ENCODE results near the gene KIF26B. TPM values are rescaled to one million over a fixed set of nuclear protein-coding genes. Genes with fewer than 3 reads are reported as not detected.
A peak's percentile ranks its signal among the peaks of the same experiment; 100 is the strongest.

KIF26B gene
- polyA plus RNA-seq, 1 of the 3 experiments (the other 2 are of a cell fraction), result 2.6 TPM

- ChIA-PET POLR2A (interaction anchor here (0.6 to 1.4 kb wide), 2 partner anchors 28 to 66 kb away, joined by 3 to 5 read pairs; no protein-coding TSS in a partner anchor), CTCF (interaction anchor here (0.6 to 1.7 kb wide), 6 partner anchors 8 to 421 kb away, joined by 3 to 5 read pairs (median 4); no protein-coding TSS in a partner anchor)
- H3K9ac ChIP-seq, result no peak overlapping the region
- no peaks in the 10 kb centered on the region for H3F3A ChIP-seq (replicated peaks; ENCODE audit: insufficient read depth)
- peak overlapping the region in 1 of 2 experiments; percentile 81; a peak in 2 of 4 replicates for H3K27ac ChIP-seq (ENCODE audit: low read depth in 2 of 2, low read length in 1 of 2)
- H3K36me3 ChIP-seq (replicated peaks in 1 of 2; ENCODE audit: control insufficient read depth in 1 of 2, insufficient read depth in 2 of 2, low read length in 1 of 2), result peaks cover 0 to 29% of the 10 kb centered on the region in 2 experiments
- 89% methylated on average over 21 of the region's 34 CpGs for WGBS (ENCODE audit: low lambda C conversion rate)
- H3K4me2 ChIP-seq, result no peak overlapping the region
- H4K20me1 ChIP-seq (ENCODE audit: insufficient read depth), result no peaks in the 10 kb centered on the region
- DNase-seq, result no peak
- no peaks in the 10 kb centered on the region for H3K9me2 ChIP-seq
- TF ChIP-seq MEF2A (IDR thresholded peaks at IDR 0.05; ENCODE audit: borderline replicate concordance, low read depth) (no peak), REST (IDR thresholded peaks at IDR 0.05; ENCODE audit: low read depth, low read length) (no peak), TEAD4 (IDR thresholded peaks at IDR 0.05; ENCODE audit: borderline replicate concordance, insufficient read depth) (no peak), FOXM1 (IDR thresholded peaks at IDR 0.05; ENCODE audit: low read depth) (no peak), POLR2AphosphoS5 (IDR thresholded peaks at IDR 0.05; ENCODE audit: low read depth, low read length) (no peak), FOXJ3 (CRISPR knock-in tag; IDR thresholded peaks at IDR 0.05) (no peak), JUND (IDR thresholded peaks at IDR 0.05) (no peak), YY1 (IDR thresholded peaks at IDR 0.05; ENCODE audit: low read depth) (no peak), USF1 (IDR thresholded peaks at IDR 0.05; ENCODE audit: borderline replicate concordance, low read depth) (no peak), CTCF (IDR thresholded peaks at IDR 0.05) (no peak), RXRA (IDR thresholded peaks at IDR 0.05; ENCODE audit: borderline replicate concordance, low read depth) (no peak), MXI1 (IDR thresholded peaks at IDR 0.05; ENCODE audit: low read depth, low read length) (no peak), SIN3A (IDR thresholded peaks at IDR 0.05; ENCODE audit: borderline replicate concordance, low read depth, low read length) (no peak), CHD2 (IDR thresholded peaks at IDR 0.05; ENCODE audit: low read length, partially characterized antibody) (no peak), TCF12 (IDR thresholded peaks at IDR 0.05) (no peak)
- H3K27me3 ChIP-seq (ENCODE audit: insufficient read depth), result no peaks in the 10 kb centered on the region
- H3K9me3 ChIP-seq, result no peaks in the 10 kb centered on the region
- no peaks in the 10 kb centered on the region for H3K79me2 ChIP-seq (ENCODE audit: insufficient read depth)
- no peak overlapping the region for H3K4me3 ChIP-seq (ENCODE audit: low read depth in 2 of 2, low read length in 1 of 2)
- H2AFZ ChIP-seq (ENCODE audit: low read depth), result no peak overlapping the region
- H3K4me1 ChIP-seq (ENCODE audit: control insufficient read depth in 1 of 2, insufficient read depth in 2 of 2, low read depth in 1 of 2, low read length in 1 of 2), result peaks cover 0 to 49% of the 10 kb centered on the region in 2 experiments; a peak in 2 of 4 replicates
Measured at GRCh38 chr1:245577191-245578157, 422.7 kb downstream of the KIF26B start.

Data from SK-N-SH (cell line).